ENCODE data around the gene NUB1.
"Not testable (repeated sequence)": the region's sequence is repeated elsewhere in the genome, so short reads cannot be mapped to it uniquely, and the experiment has no call there.

Gene NUB1

GRCh38 chr7:151341357-151342101 is at the start of gene NUB1:
Gene NUB1, plus strand, starts transcription at chr7:151341812. Its CDS starts 3,538 bp downstream, at chr7:151345350.
- Mint-ChIP-seq H3K4me3 (peak within 1 kb of the TSS; percentile 67), H3K27ac (peak within 1 kb of the TSS; percentile 69), H3K36me3 (peaks cover 23% of the 10 kb centered on the region), H3K4me1 (peaks cover 40% of the 10 kb centered on the region), H3K9me3 (peaks cover 7% of the 10 kb centered on the region)
- ATAC-seq (peak; percentile 79), DNase-seq (ENCODE audit: low spot score in 2 of 2) (peak; percentile 99 to 100)

GRCh38 chr7:151292850-151293249 is 48.8 kb upstream of the NUB1 start:
- Mint-ChIP-seq H3K27ac (no peak overlapping the region), H3K36me3 (no peaks in the 10 kb centered on the region), H3K9me3 (peaks cover 6% of the 10 kb centered on the region), H3K4me3 (no peak overlapping the region), H3K4me1 (no peaks in the 10 kb centered on the region)
- DNase-seq (ENCODE audit: low spot score in 2 of 2) (no peak), ATAC-seq (no peak)

GRCh38 chr7:151296202-151296992 is 45.2 kb upstream of the NUB1 start:
- no peaks in the 10 kb centered on the region for H3K36me3 Mint-ChIP-seq
- peaks cover 6% of the 10 kb centered on the region for H3K9me3 Mint-ChIP-seq
- H3K4me1 Mint-ChIP-seq: no peaks in the 10 kb centered on the region
- no peak overlapping the region for H3K4me3 Mint-ChIP-seq
- no peak overlapping the region for H3K27ac Mint-ChIP-seq
- DNase-seq (ENCODE audit: low spot score in 2 of 2) (no peak), ATAC-seq (no peak)

- H3K9me3 Mint-ChIP-seq: peaks cover 6% of the 10 kb centered on the region
- H3K4me1 Mint-ChIP-seq: peaks cover 3% of the 10 kb centered on the region
- ATAC-seq (no peak), DNase-seq (ENCODE audit: low spot score in 2 of 2) (no peak)
- no peak overlapping the region for H3K27ac Mint-ChIP-seq
- no peak overlapping the region for H3K4me3 Mint-ChIP-seq
- H3K36me3 Mint-ChIP-seq: no peaks in the 10 kb centered on the region
Measured at GRCh38 chr7:151298765-151299164, 42.8 kb upstream of the NUB1 start.

GRCh38 chr7:151299530-151299929 is 42.1 kb upstream of the NUB1 start:
- ATAC-seq: no peak
- no peak overlapping the region for H3K4me3 Mint-ChIP-seq
- DNase-seq (ENCODE audit: low spot score in 2 of 2): no peak
- H3K4me1 Mint-ChIP-seq: peaks cover 6% of the 10 kb centered on the region
- H3K27ac Mint-ChIP-seq: no peak overlapping the region
- peaks cover 6% of the 10 kb centered on the region for H3K9me3 Mint-ChIP-seq
- H3K36me3 Mint-ChIP-seq: no peaks in the 10 kb centered on the region

GRCh38 chr7:151299940-151300645 is 41.5 kb upstream of the NUB1 start:
- Mint-ChIP-seq H3K4me3 (no peak overlapping the region), H3K9me3 (peaks cover 6% of the 10 kb centered on the region), H3K27ac (no peak overlapping the region), H3K36me3 (no peaks in the 10 kb centered on the region), H3K4me1 (peaks cover 11% of the 10 kb centered on the region)
- ATAC-seq: no peak
- DNase-seq (ENCODE audit: low spot score in 2 of 2): no peak

- H3K4me1 Mint-ChIP-seq: peaks cover 15% of the 10 kb centered on the region
- no peak overlapping the region for H3K4me3 Mint-ChIP-seq
- DNase-seq (ENCODE audit: low spot score in 2 of 2) (no peak), ATAC-seq (no peak)
- H3K36me3 Mint-ChIP-seq: no peaks in the 10 kb centered on the region
- H3K9me3 Mint-ChIP-seq: no peaks in the 10 kb centered on the region
- no peak overlapping the region for H3K27ac Mint-ChIP-seq
Measured at GRCh38 chr7:151301471-151302462, 39.8 kb upstream of the NUB1 start.

GRCh38 chr7:151304251-151304650 is 37.4 kb upstream of the NUB1 start:
- DNase-seq (ENCODE audit: low spot score in 2 of 2); H3K27ac Mint-ChIP-seq; H3K9me3 Mint-ChIP-seq; H3K36me3 Mint-ChIP-seq; ATAC-seq: not testable (repeated sequence)
- Mint-ChIP-seq H3K4me1 (peaks cover 15% of the 10 kb centered on the region), H3K4me3 (peak overlapping the region; percentile 51)

GRCh38 chr7:151304856-151305255 is 36.8 kb upstream of the NUB1 start:
- Mint-ChIP-seq H3K4me1 (peaks cover 15% of the 10 kb centered on the region), H3K4me3 (no peak overlapping the region), H3K36me3 (no peaks in the 10 kb centered on the region), H3K9me3 (no peaks in the 10 kb centered on the region), H3K27ac (no peak overlapping the region)
- ATAC-seq (no peak), DNase-seq (ENCODE audit: low spot score in 2 of 2) (no peak)

GRCh38 chr7:151306374-151306773 is 35.2 kb upstream of the NUB1 start:
- no peak for DNase-seq (ENCODE audit: low spot score in 2 of 2)
- Mint-ChIP-seq H3K4me1 (peaks cover 15% of the 10 kb centered on the region), H3K4me3 (no peak overlapping the region), H3K9me3 (no peaks in the 10 kb centered on the region), H3K27ac (no peak overlapping the region), H3K36me3 (no peaks in the 10 kb centered on the region)
- no peak for ATAC-seq

GRCh38 chr7:151306860-151307259 is 34.8 kb upstream of the NUB1 start:
- ATAC-seq: no peak
- H3K27ac Mint-ChIP-seq: no peak overlapping the region
- peaks cover 15% of the 10 kb centered on the region for H3K4me1 Mint-ChIP-seq

GRCh38 chr7:151307536-151307935 is 34.1 kb upstream of the NUB1 start:
- H3K27ac Mint-ChIP-seq: no peak overlapping the region
- no peak for ATAC-seq
- peaks cover 15% of the 10 kb centered on the region for H3K4me1 Mint-ChIP-seq
- H3K9me3 Mint-ChIP-seq: no peaks in the 10 kb centered on the region
- no peak overlapping the region for H3K4me3 Mint-ChIP-seq
- no peaks in the 10 kb centered on the region for H3K36me3 Mint-ChIP-seq
- DNase-seq (ENCODE audit: low spot score in 2 of 2): no peak

More at GRCh38 chr7:151306860-151307259, 34.8 kb upstream of the NUB1 start:
- Mint-ChIP-seq H3K36me3 (no peaks in the 10 kb centered on the region), H3K9me3 (no peaks in the 10 kb centered on the region), H3K4me3 (no peak overlapping the region)
- DNase-seq (ENCODE audit: low spot score in 2 of 2): no peak

- H3K9me3 Mint-ChIP-seq: no peaks in the 10 kb centered on the region
- peaks cover 15% of the 10 kb centered on the region for H3K4me1 Mint-ChIP-seq
- no peak for DNase-seq (ENCODE audit: low spot score in 2 of 2)
- H3K36me3 Mint-ChIP-seq: no peaks in the 10 kb centered on the region
- H3K4me3 Mint-ChIP-seq: no peak overlapping the region
- ATAC-seq: no peak
- H3K27ac Mint-ChIP-seq: no peak overlapping the region
Measured at GRCh38 chr7:151308256-151308655, 33.4 kb upstream of the NUB1 start.

GRCh38 chr7:151308791-151309190 is 32.8 kb upstream of the NUB1 start:
- ATAC-seq (no peak), DNase-seq (ENCODE audit: low spot score in 2 of 2) (no peak)
- Mint-ChIP-seq H3K27ac (no peak overlapping the region), H3K4me3 (no peak overlapping the region), H3K9me3 (no peaks in the 10 kb centered on the region), H3K36me3 (no peaks in the 10 kb centered on the region), H3K4me1 (peaks cover 11% of the 10 kb centered on the region)
